G401 (cell line): ENCODE measurements around the gene MUC6. TPM values are rescaled to one million over a fixed set of nuclear protein-coding genes. Genes with fewer than 3 reads are reported as not detected.

ENCODE experiments used
- DNase-seq: peaks from one replicate; pipeline ENCODE4 v3.0.0-alpha.2; 2015; ENCODE audit warnings: low spot score
- in situ Hi-C: cut with HindIII; loops from 2 replicates; pipeline ENCODE4 v1.10.0; 2016; ENCODE audit warnings: low sequenced_read_pairs, mixed read lengths
- total RNA-seq: library from RNA; depleted of rRNA; stranded (reverse); fragments of >200 nt; shearing (Covaris generic); gene quantifications from 2 replicates; pipeline ENCODE4 v1.2.3, GENCODE V29; 2014

Gene MUC6
- total RNA-seq, 1 experiment from 2014 or later = not detected

GRCh38 chr11:1001617-1002405 is 34.7 kb downstream of the MUC6 start:
- no peak for DNase-seq
- in situ Hi-C loops = no loop called here

- no peak for DNase-seq
- in situ Hi-C loops = no loop called here
These were observed 35.9 kb downstream of the MUC6 start for GRCh38 chr11:1000357-1001278.

GRCh38 chr11:999009-999408 is 37.5 kb downstream of the MUC6 start:
- DNase-seq = no peak
- in situ Hi-C loops = no loop called here

- in situ Hi-C loops = no loop called here
- DNase-seq = no peak
These were observed 38.6 kb downstream of the MUC6 start for GRCh38 chr11:997907-998306.

GRCh38 chr11:996681-997080 is 39.8 kb downstream of the MUC6 start:
- DNase-seq = no peak
- in situ Hi-C loops = no loop called here

GRCh38 chr11:995752-996420 is 40.6 kb downstream of the MUC6 start:
- DNase-seq = peak; percentile 71
- in situ Hi-C loops = no loop called here

GRCh38 chr11:995044-995751 is 41.3 kb downstream of the MUC6 start:
- no peak for DNase-seq
- in situ Hi-C loops = no loop called here

- DNase-seq = no peak
- in situ Hi-C loops = no loop called here
These were observed 42.8 kb downstream of the MUC6 start for GRCh38 chr11:993632-994167.

GRCh38 chr11:992577-992976 is 43.9 kb downstream of the MUC6 start:
- in situ Hi-C loops = no loop called here
- no peak for DNase-seq

GRCh38 chr11:991711-992307 is 44.7 kb downstream of the MUC6 start:
- in situ Hi-C loops = no loop called here
- no peak for DNase-seq

- no peak for DNase-seq
- in situ Hi-C loops = no loop called here
These were observed 45.5 kb downstream of the MUC6 start for GRCh38 chr11:991034-991433.

GRCh38 chr11:990101-990500 is 46.4 kb downstream of the MUC6 start:
- no peak for DNase-seq
- in situ Hi-C loops = no loop called here

- DNase-seq = no peak
- in situ Hi-C loops = no loop called here
These were observed 48.8 kb downstream of the MUC6 start for GRCh38 chr11:987671-988070.

- in situ Hi-C loops = no loop called here
- no peak for DNase-seq
These were observed 49.6 kb downstream of the MUC6 start for GRCh38 chr11:986952-987305.

GRCh38 chr11:986270-986951 is 50.1 kb downstream of the MUC6 start:
- in situ Hi-C loops = no loop called here
- DNase-seq = peak; percentile 82

GRCh38 chr11:985848-986247 is 50.7 kb downstream of the MUC6 start:
- DNase-seq = no peak
- in situ Hi-C loops = no loop called here

- in situ Hi-C loops = no loop called here
- no peak for DNase-seq
These were observed 51.1 kb downstream of the MUC6 start for GRCh38 chr11:985406-985805.

- in situ Hi-C loops = no loop called here
- DNase-seq = peak; percentile 42
These were observed 52.0 kb downstream of the MUC6 start for GRCh38 chr11:984546-984945.
